ENCODE data around the gene RIMBP2. TPM values are rescaled to one million over a fixed set of nuclear protein-coding genes. Genes with fewer than 3 reads are reported as not detected.

RIMBP2 gene
- total RNA-seq, 1 donor from 2014 or later, result 20.5 TPM

DNA sequence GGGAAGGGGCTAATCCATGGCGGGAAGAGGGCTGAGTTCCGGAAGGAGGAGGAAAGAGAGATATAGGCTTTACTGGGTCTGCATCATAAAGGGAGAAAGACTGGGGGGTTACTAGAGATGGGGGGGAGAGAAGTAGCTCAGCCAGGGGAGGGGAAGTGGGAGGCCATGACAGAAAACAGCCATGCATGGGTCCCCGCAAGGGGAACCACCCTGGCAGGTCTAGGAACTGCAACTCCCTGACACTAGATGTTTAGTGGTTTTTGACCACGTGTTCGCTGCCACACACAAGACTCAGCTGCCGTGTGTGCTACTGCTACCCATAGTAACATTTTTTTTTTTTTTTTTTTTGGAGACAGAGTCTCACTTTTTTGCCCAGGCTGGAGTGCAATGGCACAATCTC, 145.0 kb downstream of the RIMBP2 start:
- Mint-ChIP-seq H3K9me3 (ENCODE audit: unreplicated experiment) (peaks cover 12% of the 10 kb centered on the region), H3K27me3 (ENCODE audit: unreplicated experiment) (peaks cover 7% of the 10 kb centered on the region), H3K4me3 (ENCODE audit: unreplicated experiment) (no peak overlapping the region), H3K4me1 (ENCODE audit: low read depth, unreplicated experiment) (peaks cover 3% of the 10 kb centered on the region), H3K27ac (ENCODE audit: unreplicated experiment) (no peak overlapping the region), H3K36me3 (ENCODE audit: unreplicated experiment) (peaks cover 12% of the 10 kb centered on the region)
- no peak for DNase-seq
- TF ChIP-seq, protein P1, sequence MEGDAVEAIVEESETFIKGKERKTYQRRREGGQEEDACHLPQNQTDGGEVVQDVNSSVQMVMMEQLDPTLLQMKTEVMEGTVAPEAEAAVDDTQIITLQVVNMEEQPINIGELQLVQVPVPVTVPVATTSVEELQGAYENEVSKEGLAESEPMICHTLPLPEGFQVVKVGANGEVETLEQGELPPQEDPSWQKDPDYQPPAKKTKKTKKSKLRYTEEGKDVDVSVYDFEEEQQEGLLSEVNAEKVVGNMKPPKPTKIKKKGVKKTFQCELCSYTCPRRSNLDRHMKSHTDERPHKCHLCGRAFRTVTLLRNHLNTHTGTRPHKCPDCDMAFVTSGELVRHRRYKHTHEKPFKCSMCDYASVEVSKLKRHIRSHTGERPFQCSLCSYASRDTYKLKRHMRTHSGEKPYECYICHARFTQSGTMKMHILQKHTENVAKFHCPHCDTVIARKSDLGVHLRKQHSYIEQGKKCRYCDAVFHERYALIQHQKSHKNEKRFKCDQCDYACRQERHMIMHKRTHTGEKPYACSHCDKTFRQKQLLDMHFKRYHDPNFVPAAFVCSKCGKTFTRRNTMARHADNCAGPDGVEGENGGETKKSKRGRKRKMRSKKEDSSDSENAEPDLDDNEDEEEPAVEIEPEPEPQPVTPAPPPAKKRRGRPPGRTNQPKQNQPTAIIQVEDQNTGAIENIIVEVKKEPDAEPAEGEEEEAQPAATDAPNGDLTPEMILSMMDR (IDR thresholded peaks at IDR 0.05; ENCODE audit: partially characterized antibody, unreplicated experiment), result no peak

DNA sequence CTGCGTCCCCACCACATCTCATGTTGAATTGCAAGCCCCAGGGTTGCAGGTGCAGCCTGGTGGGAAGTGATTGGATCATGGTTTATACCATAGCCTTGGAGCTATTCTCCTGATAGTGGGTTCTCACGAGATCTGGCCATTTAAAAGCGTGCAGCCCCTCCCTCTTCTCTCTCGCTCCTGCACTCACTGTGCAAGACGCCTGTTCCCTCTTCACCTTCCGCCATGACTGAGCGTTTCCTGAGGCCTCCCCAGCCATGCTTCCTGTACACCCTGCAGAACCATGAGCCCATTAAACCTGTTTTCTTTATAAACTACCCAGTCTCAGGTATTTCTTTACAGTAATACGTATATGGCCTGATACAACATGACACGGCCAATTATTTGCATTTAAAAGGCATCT, 146.6 kb downstream of the RIMBP2 start:
- DNase-seq, result no peak
- H3K36me3 Mint-ChIP-seq (ENCODE audit: unreplicated experiment), result peaks cover 16% of the 10 kb centered on the region
- H3K9me3 Mint-ChIP-seq (ENCODE audit: unreplicated experiment), result peaks cover 14% of the 10 kb centered on the region
- TF ChIP-seq, protein P1 (IDR thresholded peaks at IDR 0.05; ENCODE audit: partially characterized antibody, unreplicated experiment), result no peak
- no peak overlapping the region for H3K27ac Mint-ChIP-seq (ENCODE audit: unreplicated experiment)
- peaks cover 3% of the 10 kb centered on the region for H3K4me1 Mint-ChIP-seq (ENCODE audit: low read depth, unreplicated experiment)
- peaks cover 7% of the 10 kb centered on the region for H3K27me3 Mint-ChIP-seq (ENCODE audit: unreplicated experiment)
- H3K4me3 Mint-ChIP-seq (ENCODE audit: unreplicated experiment), result peak overlapping the region; percentile 58

DNA sequence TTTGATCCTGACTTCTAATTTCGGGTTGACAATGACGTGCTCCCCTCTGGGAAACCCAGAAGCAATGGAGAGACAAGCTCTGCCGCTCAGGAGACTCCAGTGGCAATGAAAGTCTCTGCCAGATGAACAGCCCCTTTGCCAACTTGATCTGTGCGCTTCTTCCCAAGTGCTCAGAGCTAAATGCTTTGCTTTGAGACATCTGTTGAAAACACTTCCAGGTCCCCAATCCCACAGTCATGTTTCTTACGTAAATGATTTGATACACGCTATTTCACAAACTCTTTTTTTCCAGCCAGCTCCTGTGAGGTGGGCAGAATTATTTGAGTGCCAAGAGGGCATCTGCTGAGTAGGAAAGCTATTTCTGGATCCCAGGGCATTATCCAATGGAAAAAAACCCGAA, 147.6 kb downstream of the RIMBP2 start:
- DNase-seq, result no peak
- peaks cover 23% of the 10 kb centered on the region for H3K36me3 Mint-ChIP-seq (ENCODE audit: unreplicated experiment)
- no peak overlapping the region for H3K27ac Mint-ChIP-seq (ENCODE audit: unreplicated experiment)
- H3K27me3 Mint-ChIP-seq (ENCODE audit: unreplicated experiment), result peaks cover 13% of the 10 kb centered on the region
- peaks cover 3% of the 10 kb centered on the region for H3K4me1 Mint-ChIP-seq (ENCODE audit: low read depth, unreplicated experiment)
- no peak overlapping the region for H3K4me3 Mint-ChIP-seq (ENCODE audit: unreplicated experiment)
- H3K9me3 Mint-ChIP-seq (ENCODE audit: unreplicated experiment), result peaks cover 15% of the 10 kb centered on the region
- TF ChIP-seq, protein P1 (IDR thresholded peaks at IDR 0.05; ENCODE audit: partially characterized antibody, unreplicated experiment), result no peak

DNA sequence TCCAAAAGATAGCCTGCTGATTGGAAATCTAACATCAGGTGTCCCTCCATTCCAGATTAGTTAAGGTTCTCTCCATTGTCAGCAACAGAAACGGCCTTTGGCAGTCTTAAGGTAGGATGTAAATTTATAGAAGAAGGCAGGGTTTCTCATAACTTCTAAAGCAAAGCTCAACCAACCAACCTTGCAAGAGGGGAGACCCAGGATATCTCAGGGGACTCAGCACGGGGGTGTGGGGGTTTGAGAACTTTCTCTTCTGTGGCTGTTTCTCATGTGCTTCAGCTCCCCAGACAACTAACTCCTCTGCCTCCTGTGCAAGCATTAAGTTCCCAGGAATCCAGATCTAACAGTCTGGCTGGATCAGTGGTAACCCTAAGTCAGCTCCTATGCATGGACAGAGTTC, 148.1 kb downstream of the RIMBP2 start:
- Mint-ChIP-seq H3K27ac (ENCODE audit: unreplicated experiment) (no peak overlapping the region), H3K9me3 (ENCODE audit: unreplicated experiment) (peaks cover 11% of the 10 kb centered on the region), H3K36me3 (ENCODE audit: unreplicated experiment) (peaks cover 18% of the 10 kb centered on the region), H3K4me1 (ENCODE audit: low read depth, unreplicated experiment) (no peaks in the 10 kb centered on the region), H3K4me3 (ENCODE audit: unreplicated experiment) (no peak overlapping the region), H3K27me3 (ENCODE audit: unreplicated experiment) (peaks cover 10% of the 10 kb centered on the region)
- TF ChIP-seq, protein P1 (IDR thresholded peaks at IDR 0.05; ENCODE audit: partially characterized antibody, unreplicated experiment), result no peak
- no peak for DNase-seq

DNA sequence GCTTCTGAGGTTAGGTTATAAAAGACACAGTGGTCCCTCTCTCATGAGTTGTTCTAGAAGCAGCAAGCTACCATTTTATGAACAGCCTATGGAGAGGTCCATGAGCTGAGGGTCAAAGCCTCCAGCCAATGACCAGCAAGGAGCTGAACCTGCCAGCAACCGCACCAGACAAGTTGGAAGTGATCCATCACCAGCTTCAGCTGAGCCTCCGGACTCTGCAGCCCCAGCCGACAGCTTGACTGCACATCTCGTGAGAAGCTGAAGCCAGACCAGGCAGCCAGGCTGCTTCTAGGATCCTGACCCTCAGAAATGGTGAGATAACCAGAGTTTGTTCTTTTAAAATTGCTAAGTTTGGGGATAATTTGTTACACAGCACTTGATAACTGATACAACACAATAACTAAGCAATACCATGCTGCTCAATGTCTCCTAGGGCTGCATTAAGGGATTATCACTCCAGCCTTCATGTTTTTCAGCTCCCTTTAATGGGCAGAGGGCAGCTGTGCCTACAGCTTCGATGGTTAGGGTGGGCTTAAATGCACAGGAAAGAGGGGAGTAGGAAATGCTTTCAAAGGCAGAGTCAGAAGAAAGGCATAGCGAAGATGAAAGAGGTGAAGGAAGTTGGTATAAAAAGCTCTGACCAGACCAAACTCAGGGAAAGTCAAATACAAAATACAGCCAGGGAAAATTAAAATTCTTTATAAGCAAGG, 149.5 kb downstream of the RIMBP2 start:
- no peak overlapping the region for H3K27ac Mint-ChIP-seq (ENCODE audit: unreplicated experiment)
- TF ChIP-seq, protein P1 (IDR thresholded peaks at IDR 0.05; ENCODE audit: partially characterized antibody, unreplicated experiment), result no peak
- H3K4me3 Mint-ChIP-seq (ENCODE audit: unreplicated experiment), result no peak overlapping the region
- peaks cover 18% of the 10 kb centered on the region for H3K36me3 Mint-ChIP-seq (ENCODE audit: unreplicated experiment)
- no peak for DNase-seq
- H3K9me3 Mint-ChIP-seq (ENCODE audit: unreplicated experiment), result peaks cover 11% of the 10 kb centered on the region
- H3K27me3 Mint-ChIP-seq (ENCODE audit: unreplicated experiment), result peaks cover 10% of the 10 kb centered on the region
- no peaks in the 10 kb centered on the region for H3K4me1 Mint-ChIP-seq (ENCODE audit: low read depth, unreplicated experiment)

Measured in glutamatergic neuron (in vitro differentiated cells).